GM21723 (cell line): ENCODE results near the gene EBF3.

ENCODE experiments used
- ATAC-seq: cut with Tn5 transposase; IDR thresholded peaks from one replicate; pipeline ENCODE4 v1.9.1; 2021; ENCODE audit warnings: mild to moderate bottlenecking, moderate library complexity; ENCODE audit not compliant: unreplicated experiment

Gene EBF3

GRCh38 chr10:129855836-129856563 is 108.1 kb downstream of the EBF3 start:
- ATAC-seq: no peak

- no peak for ATAC-seq
Measured at GRCh38 chr10:129854796-129855705, 109.0 kb downstream of the EBF3 start.

- ATAC-seq: no peak
Measured at GRCh38 chr10:129854158-129854557, 109.9 kb downstream of the EBF3 start.

- no peak for ATAC-seq
Measured at GRCh38 chr10:129853562-129853903, 110.5 kb downstream of the EBF3 start.

- ATAC-seq: no peak
Measured at GRCh38 chr10:129852829-129853561, 111.1 kb downstream of the EBF3 start.

GRCh38 chr10:129851941-129852640 is 112.0 kb downstream of the EBF3 start:
- no peak for ATAC-seq

GRCh38 chr10:129850790-129851189 is 113.3 kb downstream of the EBF3 start:
- ATAC-seq: no peak

GRCh38 chr10:129850316-129850715 is 113.8 kb downstream of the EBF3 start:
- no peak for ATAC-seq

- ATAC-seq: no peak
Measured at GRCh38 chr10:129849853-129850252, 114.2 kb downstream of the EBF3 start.

GRCh38 chr10:129849452-129849750 is 114.7 kb downstream of the EBF3 start:
- no peak for ATAC-seq

GRCh38 chr10:129848696-129849451 is 115.2 kb downstream of the EBF3 start:
- ATAC-seq: no peak

GRCh38 chr10:129847741-129848483 is 116.2 kb downstream of the EBF3 start:
- ATAC-seq: no peak

GRCh38 chr10:129846991-129847391 is 117.1 kb downstream of the EBF3 start:
- no peak for ATAC-seq

GRCh38 chr10:129845111-129845753 is 118.8 kb downstream of the EBF3 start:
- no peak for ATAC-seq

- ATAC-seq: no peak
Measured at GRCh38 chr10:129844216-129844766, 119.8 kb downstream of the EBF3 start.

- no peak for ATAC-seq
Measured at GRCh38 chr10:129843702-129844101, 120.4 kb downstream of the EBF3 start.

- ATAC-seq: no peak
Measured at GRCh38 chr10:129843131-129843541, 120.9 kb downstream of the EBF3 start.

- no peak for ATAC-seq
Measured at GRCh38 chr10:129842031-129842430, 122.0 kb downstream of the EBF3 start.

GRCh38 chr10:129841590-129841989 is 122.5 kb downstream of the EBF3 start:
- no peak for ATAC-seq
